T-helper 1 cell treated with Interleukin-12 subunit alpha and Interleukin-12 subunit beta and Interleukin-4 antibody, amounts not matched to agents 30 μg/mL and 1 μg/mL, for 36 hours (primary cell): Measurements from ENCODE around the gene TGDS.
"Not testable (repeated sequence)": the region's sequence is repeated elsewhere in the genome, so short reads cannot be mapped to it uniquely, and the experiment has no call there.

Source experiments
- H3K27ac Mint-ChIP-seq: one replicate; pipeline ENCODE4 v1.8.0; 2021; ENCODE audit warnings: mild to moderate bottlenecking, mixed read lengths
- H3K27me3 Mint-ChIP-seq: one replicate; pipeline ENCODE4 v1.8.0; 2021; ENCODE audit warnings: low read depth, mixed read lengths
- H3K36me3 Mint-ChIP-seq: one replicate; pipeline ENCODE4 v1.8.0; 2021; ENCODE audit warnings: low read depth, mixed read lengths
- H3K4me1 Mint-ChIP-seq: one replicate; pipeline ENCODE4 v1.8.0; 2021; ENCODE audit warnings: low read depth, mixed read lengths
- H3K4me3 Mint-ChIP-seq: one replicate; pipeline ENCODE4 v1.8.0; 2021; ENCODE audit warnings: mild to moderate bottlenecking, moderate library complexity, mixed read lengths
- H3K9me3 Mint-ChIP-seq: one replicate; pipeline ENCODE4 v1.8.0; 2021; ENCODE audit warnings: mixed read lengths

Gene TGDS, protein sequence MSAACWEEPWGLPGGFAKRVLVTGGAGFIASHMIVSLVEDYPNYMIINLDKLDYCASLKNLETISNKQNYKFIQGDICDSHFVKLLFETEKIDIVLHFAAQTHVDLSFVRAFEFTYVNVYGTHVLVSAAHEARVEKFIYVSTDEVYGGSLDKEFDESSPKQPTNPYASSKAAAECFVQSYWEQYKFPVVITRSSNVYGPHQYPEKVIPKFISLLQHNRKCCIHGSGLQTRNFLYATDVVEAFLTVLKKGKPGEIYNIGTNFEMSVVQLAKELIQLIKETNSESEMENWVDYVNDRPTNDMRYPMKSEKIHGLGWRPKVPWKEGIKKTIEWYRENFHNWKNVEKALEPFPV

DNA sequence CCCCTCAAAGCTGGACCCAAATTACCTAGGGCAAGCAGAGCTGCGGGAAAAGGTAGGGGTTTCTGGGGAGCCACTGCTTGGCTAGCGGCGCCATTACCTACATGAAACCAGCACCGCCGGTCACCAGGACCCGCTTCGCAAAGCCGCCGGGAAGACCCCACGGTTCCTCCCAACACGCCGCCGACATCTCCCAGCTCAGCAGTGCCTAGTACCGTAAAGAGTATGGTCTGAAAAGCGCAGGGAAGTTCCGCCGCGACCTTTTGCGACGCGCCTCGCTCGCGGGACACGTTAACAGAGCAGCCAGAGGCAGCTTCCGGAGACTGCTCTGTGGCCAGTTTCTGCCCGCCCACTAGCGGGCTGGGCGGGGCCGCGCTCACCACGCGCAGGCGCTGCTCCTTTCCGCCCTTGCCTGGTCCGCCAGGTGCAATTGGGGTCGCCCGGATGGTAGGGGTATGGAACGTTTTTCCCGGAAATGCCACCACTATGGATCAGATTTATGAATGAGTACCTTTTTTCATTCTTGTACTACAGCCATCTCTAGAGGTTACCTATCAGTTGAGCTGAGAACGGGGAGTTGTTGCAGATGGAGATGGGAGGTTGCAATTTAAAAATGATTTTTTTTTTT is at the start of gene TGDS:
TGDS (minus strand) TSS at position 203 of the 625 bp plus-strand sequence; CDS start at position 187, 16 bp downstream.
- Mint-ChIP-seq H3K36me3 (peaks cover 10% of the 10 kb centered on the region), H3K4me3 (peak within 1 kb of the TSS; percentile 95), H3K27ac (peak within 1 kb of the TSS; percentile 91), H3K4me1 (peaks cover 28% of the 10 kb centered on the region), H3K27me3 (no peaks in the 10 kb centered on the region), H3K9me3 (peaks cover 5% of the 10 kb centered on the region)

GRCh38 chr13:94641409-94641941 is 45.5 kb upstream of the TGDS start:
- Mint-ChIP-seq H3K27ac (no peak overlapping the region), H3K4me3 (no peak overlapping the region), H3K9me3 (peaks cover 7% of the 10 kb centered on the region), H3K27me3 (peaks cover 8% of the 10 kb centered on the region), H3K36me3 (no peaks in the 10 kb centered on the region), H3K4me1 (no peaks in the 10 kb centered on the region)

- H3K9me3 Mint-ChIP-seq, result peaks cover 7% of the 10 kb centered on the region
- H3K27me3 Mint-ChIP-seq, result peaks cover 8% of the 10 kb centered on the region
- peaks cover 4% of the 10 kb centered on the region for H3K4me1 Mint-ChIP-seq
- H3K4me3 Mint-ChIP-seq, result no peak overlapping the region
- no peak overlapping the region for H3K27ac Mint-ChIP-seq
- peaks cover 2% of the 10 kb centered on the region for H3K36me3 Mint-ChIP-seq
These were observed 44.8 kb upstream of the TGDS start for GRCh38 chr13:94640721-94641120.

DNA sequence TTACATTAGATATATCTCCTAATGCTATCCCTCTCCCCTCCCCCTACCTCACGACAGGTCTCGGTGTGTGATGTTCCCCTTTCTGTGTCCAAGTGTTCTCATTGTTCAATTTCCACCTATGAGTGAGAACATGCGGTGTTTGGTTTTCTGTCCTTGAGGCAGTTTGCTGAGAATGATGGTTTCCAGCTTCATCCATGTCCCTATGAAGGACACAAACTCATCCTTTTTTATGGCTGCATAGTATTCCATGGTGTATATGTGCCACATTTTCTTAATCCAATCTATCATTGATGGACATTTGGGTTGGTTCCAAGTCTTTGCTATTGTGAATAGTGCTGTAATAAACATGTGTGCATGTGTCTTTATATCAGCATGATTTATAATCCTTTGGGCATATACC is 41.7 kb upstream of the TGDS start:
- not testable (repeated sequence) for H3K4me3 Mint-ChIP-seq, H3K9me3 Mint-ChIP-seq, H3K36me3 Mint-ChIP-seq, H3K4me1 Mint-ChIP-seq, H3K27me3 Mint-ChIP-seq, H3K27ac Mint-ChIP-seq

GRCh38 chr13:94636942-94637578 is 41.1 kb upstream of the TGDS start:
- Mint-ChIP-seq H3K36me3 (peaks cover 2% of the 10 kb centered on the region), H3K9me3 (peaks cover 7% of the 10 kb centered on the region), H3K27me3 (no peaks in the 10 kb centered on the region), H3K4me3 (no peak overlapping the region), H3K4me1 (peaks cover 4% of the 10 kb centered on the region), H3K27ac (no peak overlapping the region)

- not testable (repeated sequence) for H3K9me3 Mint-ChIP-seq, H3K27me3 Mint-ChIP-seq, H3K4me3 Mint-ChIP-seq, H3K27ac Mint-ChIP-seq, H3K36me3 Mint-ChIP-seq, H3K4me1 Mint-ChIP-seq
These were observed 40.1 kb upstream of the TGDS start for GRCh38 chr13:94636096-94636495.

DNA sequence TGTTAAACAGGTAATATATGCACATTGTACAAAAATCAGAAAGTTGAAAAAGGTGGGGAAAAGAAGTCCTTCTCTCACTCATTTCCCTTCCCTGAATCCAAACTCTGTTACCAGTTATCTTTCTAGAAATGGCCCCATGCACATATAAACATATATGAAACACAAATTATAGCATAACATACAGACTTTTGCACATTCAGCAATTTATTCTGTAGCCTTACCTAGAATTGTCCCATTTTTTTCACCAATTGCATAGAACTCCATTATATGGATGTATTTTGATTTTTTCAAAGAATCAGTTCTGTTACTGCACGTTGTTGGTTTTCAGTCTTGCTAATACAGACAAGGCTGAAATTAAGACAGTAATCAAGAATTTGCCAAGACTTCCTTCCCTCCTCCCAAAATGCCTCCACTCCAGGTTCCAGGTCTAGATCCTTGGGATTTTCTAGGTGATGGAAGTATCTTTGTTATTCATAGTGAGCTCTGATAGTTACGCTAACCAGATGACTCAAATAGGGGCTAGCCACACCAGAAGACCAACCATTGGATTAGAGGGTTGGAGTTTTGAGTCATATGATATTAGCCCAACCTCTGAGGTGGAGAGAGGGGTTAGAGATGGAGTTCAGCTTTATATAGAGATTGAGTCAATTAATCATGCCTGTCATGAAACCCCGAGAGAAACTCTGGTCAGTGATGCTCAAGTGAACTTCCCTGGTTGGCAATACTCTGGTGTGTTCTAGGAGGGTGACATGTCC is 36.5 kb upstream of the TGDS start:
- peaks cover 17% of the 10 kb centered on the region for H3K36me3 Mint-ChIP-seq

GRCh38 chr13:94630858-94631257 is 34.9 kb upstream of the TGDS start:
- Mint-ChIP-seq H3K9me3 (no peaks in the 10 kb centered on the region), H3K27me3 (no peaks in the 10 kb centered on the region), H3K36me3 (peaks cover 17% of the 10 kb centered on the region), H3K4me1 (no peaks in the 10 kb centered on the region), H3K4me3 (no peak overlapping the region), H3K27ac (no peak overlapping the region)

More for the DNA sequence above, 36.5 kb upstream of the TGDS start:
- Mint-ChIP-seq H3K9me3 (no peaks in the 10 kb centered on the region), H3K27ac (no peak overlapping the region), H3K27me3 (no peaks in the 10 kb centered on the region), H3K4me1 (peaks cover 4% of the 10 kb centered on the region), H3K4me3 (no peak overlapping the region)

- no peaks in the 10 kb centered on the region for H3K9me3 Mint-ChIP-seq
- peaks cover 2% of the 10 kb centered on the region for H3K4me1 Mint-ChIP-seq
- H3K36me3 Mint-ChIP-seq, result peaks cover 16% of the 10 kb centered on the region
- H3K27me3 Mint-ChIP-seq, result no peaks in the 10 kb centered on the region
- no peak overlapping the region for H3K4me3 Mint-ChIP-seq
- no peak overlapping the region for H3K27ac Mint-ChIP-seq
These were observed 27.4 kb upstream of the TGDS start for GRCh38 chr13:94623316-94623715.

DNA sequence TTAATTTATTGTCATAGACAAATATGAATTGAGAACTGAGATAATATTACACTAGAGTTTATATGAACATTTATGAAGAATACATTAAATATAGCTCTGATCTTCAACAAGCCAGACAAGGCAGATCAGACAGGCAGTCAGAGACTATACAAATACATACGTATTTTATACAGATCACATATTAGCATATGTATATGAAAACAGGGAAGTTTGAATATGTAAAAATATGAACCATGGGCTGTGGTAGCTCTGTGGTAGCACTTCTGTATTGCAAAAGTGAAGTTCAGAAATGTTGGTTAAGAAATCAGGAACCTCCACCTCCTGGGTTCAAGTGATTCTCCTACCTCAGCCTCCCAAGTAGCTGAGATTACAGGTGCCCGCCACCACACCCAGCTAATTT is 26.4 kb upstream of the TGDS start:
- H3K27me3 Mint-ChIP-seq, result no peaks in the 10 kb centered on the region
- no peak overlapping the region for H3K27ac Mint-ChIP-seq
- peaks cover 12% of the 10 kb centered on the region for H3K36me3 Mint-ChIP-seq
- H3K4me1 Mint-ChIP-seq, result peaks cover 3% of the 10 kb centered on the region
- H3K4me3 Mint-ChIP-seq, result no peak overlapping the region
- H3K9me3 Mint-ChIP-seq, result no peaks in the 10 kb centered on the region

DNA sequence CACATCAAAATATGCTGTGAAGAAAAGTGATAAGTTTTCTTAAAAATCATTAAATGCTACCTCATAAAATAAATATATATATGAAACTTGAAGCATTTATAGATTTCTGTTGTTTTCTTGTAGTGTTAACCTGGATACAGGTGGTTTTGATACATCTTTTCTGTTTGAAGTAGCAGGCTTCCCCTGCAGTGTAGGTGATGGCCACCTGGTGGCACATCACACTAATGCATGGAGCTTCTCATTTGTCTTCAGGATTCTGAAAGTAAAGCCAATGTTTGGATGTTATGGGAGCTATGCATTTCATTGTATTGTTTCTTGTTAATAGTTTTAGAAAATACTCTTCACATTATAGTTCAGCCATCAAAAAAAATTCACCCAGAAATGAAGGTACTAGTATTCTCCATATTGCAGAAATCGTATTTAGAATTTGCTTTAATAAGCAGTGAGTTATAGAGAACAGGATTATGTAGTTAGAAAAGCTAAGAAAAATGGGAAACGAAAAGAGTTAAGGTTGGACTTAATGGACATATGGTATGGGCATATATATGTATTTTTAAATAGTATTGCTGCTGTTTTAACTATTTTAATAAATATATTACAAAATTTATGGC is 24.4 kb upstream of the TGDS start:
- Mint-ChIP-seq H3K27ac (no peak overlapping the region), H3K9me3 (no peaks in the 10 kb centered on the region), H3K27me3 (no peaks in the 10 kb centered on the region), H3K4me1 (peaks cover 13% of the 10 kb centered on the region), H3K4me3 (no peak overlapping the region), H3K36me3 (peaks cover 15% of the 10 kb centered on the region)

GRCh38 chr13:94617389-94618000 is 21.5 kb upstream of the TGDS start:
- Mint-ChIP-seq H3K27me3 (no peaks in the 10 kb centered on the region), H3K4me3 (no peak overlapping the region), H3K4me1 (peaks cover 13% of the 10 kb centered on the region), H3K9me3 (no peaks in the 10 kb centered on the region), H3K27ac (no peak overlapping the region), H3K36me3 (peaks cover 16% of the 10 kb centered on the region)

GRCh38 chr13:94613051-94613450 is 17.1 kb upstream of the TGDS start:
- peaks cover 18% of the 10 kb centered on the region for H3K4me1 Mint-ChIP-seq
- no peak overlapping the region for H3K27ac Mint-ChIP-seq
- no peaks in the 10 kb centered on the region for H3K27me3 Mint-ChIP-seq
- H3K9me3 Mint-ChIP-seq, result no peaks in the 10 kb centered on the region
- peaks cover 25% of the 10 kb centered on the region for H3K36me3 Mint-ChIP-seq
- no peak overlapping the region for H3K4me3 Mint-ChIP-seq

DNA sequence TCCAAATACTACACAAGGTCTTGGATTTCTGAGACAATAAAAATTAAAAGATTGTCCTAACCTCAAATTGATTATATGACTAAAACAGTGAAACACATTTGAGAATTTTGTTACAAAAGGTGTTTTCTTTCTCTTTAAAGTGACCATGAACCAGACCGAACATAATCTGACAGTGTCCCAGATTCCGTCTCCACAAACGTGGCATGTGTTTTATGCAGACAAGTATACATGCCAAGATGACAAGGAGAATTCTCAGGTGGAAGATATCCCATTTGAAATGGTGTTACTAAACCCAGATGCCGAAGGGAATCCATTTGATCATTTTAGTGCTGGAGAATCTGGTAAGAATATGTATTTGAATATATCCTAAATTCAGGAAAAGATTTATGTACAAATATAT is 16.1 kb upstream of the TGDS start:
- Mint-ChIP-seq H3K9me3 (no peaks in the 10 kb centered on the region), H3K36me3 (peaks cover 31% of the 10 kb centered on the region), H3K27ac (no peak overlapping the region), H3K27me3 (no peaks in the 10 kb centered on the region), H3K4me1 (peaks cover 23% of the 10 kb centered on the region), H3K4me3 (no peak overlapping the region)
